Chondrocyte (in vitro differentiated cells): ENCODE measurements around the gene RPL13A. TPM values are rescaled to one million over a fixed set of nuclear protein-coding genes. Genes with fewer than 3 reads are reported as not detected.
A peak's percentile ranks its signal among the peaks of the same experiment; 100 is the strongest.

Experiments used
- DNase-seq: peaks from one replicate; pipeline ENCODE4 v3.0.0; 2021; ENCODE audit warnings: mixed read lengths, low spot score
- H3K27ac Mint-ChIP-seq: one replicate; pipeline ENCODE4 v1.8.0; 2021; ENCODE audit warnings: mild to moderate bottlenecking, moderate library complexity, mixed read lengths; ENCODE audit not compliant: unreplicated experiment
- H3K27me3 Mint-ChIP-seq: 2 replicates; pipeline ENCODE4 v1.8.0; 2021; ENCODE audit warnings: low read depth, mixed read lengths
- H3K36me3 Mint-ChIP-seq: 2 replicates; pipeline ENCODE4 v1.8.0; 2021; ENCODE audit warnings: low read depth, mixed read lengths
- H3K4me1 Mint-ChIP-seq: 2 replicates; pipeline ENCODE4 v1.8.0; 2021; ENCODE audit warnings: low read depth, mild to moderate bottlenecking, mixed read lengths
- H3K4me3 Mint-ChIP-seq: one replicate; pipeline ENCODE4 v1.8.0; 2021; ENCODE audit warnings: mild to moderate bottlenecking, moderate library complexity, mixed read lengths; ENCODE audit not compliant: unreplicated experiment
- H3K9me3 Mint-ChIP-seq: 2 replicates; pipeline ENCODE4 v1.8.0; 2021; ENCODE audit warnings: low read depth, mixed read lengths
- total RNA-seq: library from RNA; stranded (reverse); gene quantifications from 3 replicates; pipeline ENCODE4 v1.2.1, GENCODE V29; 2021
- TF ChIP-seq, protein P1 (sequence below): fragments of 200-600 bp; sonication (generic); IDR thresholded peaks from 2 replicates; pipeline ENCODE4 v1.5.0; 2021; ENCODE audit warnings: antibody characterized with exemption, mild to moderate bottlenecking, moderate library complexity

Gene RPL13A
- total RNA-seq, 1 donor from 2014 or later: 1,602 TPM

DNA sequence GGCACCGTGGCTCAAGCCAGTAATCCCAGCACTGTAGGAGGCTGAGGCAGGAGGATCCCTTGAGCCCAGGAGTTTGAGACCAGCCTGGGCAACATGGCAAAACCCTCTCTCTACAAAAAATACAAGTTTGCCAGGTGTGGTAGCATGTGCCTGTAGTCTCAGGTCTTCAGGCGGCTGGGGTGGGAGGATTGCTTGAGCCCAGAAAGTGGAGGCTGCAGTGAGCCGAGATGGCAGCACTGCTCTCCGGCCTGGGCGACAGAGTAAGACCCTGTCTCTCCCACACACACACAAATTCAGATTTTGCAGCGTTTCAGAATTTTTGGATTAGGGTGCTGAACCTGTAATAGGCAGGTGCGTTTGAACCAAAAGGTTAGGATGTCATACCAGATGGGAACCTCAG is 11.1 kb downstream of the RPL13A start:
- Mint-ChIP-seq H3K27ac (no peak overlapping the region), H3K27me3 (no peaks in the 10 kb centered on the region), H3K9me3 (no peaks in the 10 kb centered on the region), H3K36me3 (peaks cover 13% of the 10 kb centered on the region), H3K4me3 (no peak overlapping the region), H3K4me1 (peaks cover 28% of the 10 kb centered on the region)
- no peak for DNase-seq
- TF ChIP-seq, protein P1, sequence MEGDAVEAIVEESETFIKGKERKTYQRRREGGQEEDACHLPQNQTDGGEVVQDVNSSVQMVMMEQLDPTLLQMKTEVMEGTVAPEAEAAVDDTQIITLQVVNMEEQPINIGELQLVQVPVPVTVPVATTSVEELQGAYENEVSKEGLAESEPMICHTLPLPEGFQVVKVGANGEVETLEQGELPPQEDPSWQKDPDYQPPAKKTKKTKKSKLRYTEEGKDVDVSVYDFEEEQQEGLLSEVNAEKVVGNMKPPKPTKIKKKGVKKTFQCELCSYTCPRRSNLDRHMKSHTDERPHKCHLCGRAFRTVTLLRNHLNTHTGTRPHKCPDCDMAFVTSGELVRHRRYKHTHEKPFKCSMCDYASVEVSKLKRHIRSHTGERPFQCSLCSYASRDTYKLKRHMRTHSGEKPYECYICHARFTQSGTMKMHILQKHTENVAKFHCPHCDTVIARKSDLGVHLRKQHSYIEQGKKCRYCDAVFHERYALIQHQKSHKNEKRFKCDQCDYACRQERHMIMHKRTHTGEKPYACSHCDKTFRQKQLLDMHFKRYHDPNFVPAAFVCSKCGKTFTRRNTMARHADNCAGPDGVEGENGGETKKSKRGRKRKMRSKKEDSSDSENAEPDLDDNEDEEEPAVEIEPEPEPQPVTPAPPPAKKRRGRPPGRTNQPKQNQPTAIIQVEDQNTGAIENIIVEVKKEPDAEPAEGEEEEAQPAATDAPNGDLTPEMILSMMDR: no peak

DNA sequence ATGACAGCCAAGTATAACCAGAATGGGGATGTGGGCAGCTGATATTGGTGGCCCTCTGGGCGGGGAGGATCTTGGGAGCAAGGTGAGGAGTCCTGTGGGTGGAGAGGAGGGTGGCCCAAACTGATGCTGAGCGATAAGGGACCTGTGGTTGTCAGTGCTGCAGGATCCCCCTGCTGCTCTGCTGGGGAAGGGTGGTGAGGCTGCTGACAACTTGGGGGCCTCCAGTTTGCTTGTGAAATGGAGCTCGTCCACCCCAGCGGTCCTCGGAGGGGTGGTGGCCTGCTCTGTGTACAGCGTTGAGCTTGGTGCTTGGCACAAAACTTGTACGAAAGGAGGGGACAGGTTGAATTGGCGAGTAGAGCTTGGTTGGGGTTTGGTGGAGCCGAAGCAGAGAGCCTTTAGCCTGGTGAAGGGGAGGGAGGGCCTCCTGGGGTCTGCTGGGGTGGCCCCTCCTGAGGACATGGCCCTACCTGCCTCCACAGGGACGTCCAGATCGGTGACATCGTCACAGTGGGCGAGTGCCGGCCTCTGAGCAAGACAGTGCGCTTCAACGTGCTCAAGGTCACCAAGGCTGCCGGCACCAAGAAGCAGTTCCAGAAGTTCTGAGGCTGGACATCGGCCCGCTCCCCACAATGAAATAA is 11.7 kb downstream of the RPL13A start:
- H3K4me1 Mint-ChIP-seq: peaks cover 28% of the 10 kb centered on the region
- H3K4me3 Mint-ChIP-seq: peak overlapping the region; percentile 16
- TF ChIP-seq, protein P1: no peak
- peak overlapping the region; percentile 27 for H3K27ac Mint-ChIP-seq
- no peak for DNase-seq
- H3K9me3 Mint-ChIP-seq: no peaks in the 10 kb centered on the region
- peaks cover 13% of the 10 kb centered on the region for H3K36me3 Mint-ChIP-seq
- H3K27me3 Mint-ChIP-seq: no peaks in the 10 kb centered on the region

DNA sequence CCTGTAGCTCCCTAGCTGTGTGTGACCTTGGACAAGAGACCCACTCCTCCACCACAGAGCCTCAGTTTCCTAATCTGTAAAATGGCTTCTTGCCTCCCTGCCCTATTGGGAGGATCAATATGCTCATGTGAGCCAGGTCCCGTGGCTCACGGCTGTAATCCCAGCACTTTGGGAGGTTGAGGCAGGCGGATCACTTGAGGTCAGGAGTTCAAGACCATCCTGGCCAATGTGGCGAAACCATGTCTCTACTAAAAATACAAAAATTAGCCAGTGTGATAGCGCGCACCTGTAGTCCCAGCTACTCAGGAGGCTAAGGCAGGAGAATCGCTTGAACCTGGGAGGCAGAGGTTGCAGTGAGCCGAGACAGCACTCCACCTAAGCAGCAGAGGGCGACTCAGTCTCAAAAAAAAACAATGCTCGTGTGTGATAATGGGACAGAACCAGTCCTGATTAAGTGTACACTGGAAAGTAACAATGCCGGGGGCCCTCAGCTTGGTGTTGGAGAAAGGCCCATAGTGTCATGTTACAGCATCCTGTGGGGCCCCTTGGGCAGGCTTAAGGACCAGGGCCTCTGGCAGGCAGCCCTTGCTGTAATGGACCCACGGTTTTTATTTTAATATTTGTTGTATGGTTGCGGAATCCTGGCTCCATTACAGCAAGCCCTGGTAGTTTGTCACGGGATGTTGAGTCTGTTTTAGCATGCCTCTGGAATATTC is 15.6 kb downstream of the RPL13A start:
- peaks cover 8% of the 10 kb centered on the region for H3K36me3 Mint-ChIP-seq
- TF ChIP-seq, protein P1: peak; percentile 88
- no peaks in the 10 kb centered on the region for H3K27me3 Mint-ChIP-seq
- no peaks in the 10 kb centered on the region for H3K9me3 Mint-ChIP-seq
- peak overlapping the region; percentile 45 for H3K27ac Mint-ChIP-seq
- H3K4me3 Mint-ChIP-seq: no peak overlapping the region
- peaks cover 14% of the 10 kb centered on the region for H3K4me1 Mint-ChIP-seq
- DNase-seq: no peak

DNA sequence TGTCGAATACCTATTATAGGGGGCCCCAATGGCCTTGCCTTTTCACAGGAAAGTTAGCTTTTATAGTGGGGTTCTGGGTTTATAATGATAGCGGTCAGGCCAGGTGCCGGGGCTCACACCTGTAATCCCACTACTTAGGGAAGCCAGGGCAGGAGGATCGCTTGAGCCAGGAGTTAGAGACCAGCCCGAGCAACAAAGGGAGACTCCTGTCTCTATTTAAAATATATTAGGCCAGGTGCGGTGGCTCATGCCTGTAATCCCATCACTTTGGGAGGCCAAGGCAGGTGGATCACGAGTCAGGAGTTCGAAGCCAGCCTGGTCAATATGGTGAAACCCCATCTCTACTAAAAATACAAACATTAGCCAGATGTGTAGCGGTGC is 16.2 kb downstream of the RPL13A start:
- no peak for DNase-seq
- Mint-ChIP-seq H3K4me3 (no peak overlapping the region), H3K9me3 (no peaks in the 10 kb centered on the region), H3K27me3 (no peaks in the 10 kb centered on the region), H3K27ac (no peak overlapping the region), H3K4me1 (peaks cover 10% of the 10 kb centered on the region), H3K36me3 (peaks cover 7% of the 10 kb centered on the region)
- TF ChIP-seq, protein P1: no peak

DNA sequence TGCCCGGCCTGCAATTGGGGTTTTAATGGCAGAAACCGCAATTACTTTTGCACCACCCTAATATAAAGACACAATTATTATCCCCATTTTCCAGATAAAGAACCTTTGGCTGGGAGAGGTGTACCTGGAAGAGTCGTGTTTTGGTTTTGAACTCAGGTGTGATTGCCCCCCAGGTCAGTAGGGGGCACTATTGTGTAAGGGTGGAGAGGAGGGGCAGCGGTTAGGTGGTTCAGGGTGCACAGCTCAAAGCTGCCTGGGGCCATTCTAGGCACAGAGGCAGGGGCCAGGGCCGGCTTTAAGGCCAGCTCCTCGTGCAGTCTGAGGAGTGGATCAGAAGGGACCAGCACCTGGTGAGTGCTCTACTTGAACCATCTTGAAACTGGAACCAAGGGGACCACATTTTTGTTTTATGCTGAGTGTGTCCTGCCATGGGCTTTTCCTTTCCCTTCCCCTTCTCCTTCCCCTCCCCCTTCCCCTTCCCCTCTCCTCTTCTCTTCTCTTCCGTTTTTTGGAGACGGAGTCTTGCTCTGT is 19.2 kb downstream of the RPL13A start:
- H3K9me3 Mint-ChIP-seq: no peaks in the 10 kb centered on the region
- no peak overlapping the region for H3K4me3 Mint-ChIP-seq
- DNase-seq: no peak
- H3K27ac Mint-ChIP-seq: no peak overlapping the region
- TF ChIP-seq, protein P1: peak; percentile 83
- peaks cover 5% of the 10 kb centered on the region for H3K4me1 Mint-ChIP-seq
- H3K27me3 Mint-ChIP-seq: no peaks in the 10 kb centered on the region
- no peaks in the 10 kb centered on the region for H3K36me3 Mint-ChIP-seq
